ENCODE measurements around the gene FOXJ1. TPM values are rescaled to one million over a fixed set of nuclear protein-coding genes. Genes with fewer than 3 reads are reported as not detected.

FOXJ1 gene
- total and polyA plus RNA-seq, 2 of the 8 experiments (the other 6 are each of a cell fraction or from before 2014, with no cell fraction given): 4.7 to 5.4 TPM

GRCh38 chr17:76157759-76158158 lies 16.7 kb upstream of the FOXJ1 start:
- Histone ChIP-seq H2BK12ac (ENCODE audit: low read depth, low read length) (no peak overlapping the region), H3K23ac (ENCODE audit: insufficient read length) (no peak overlapping the region), H3K4ac (replicated peaks; ENCODE audit: insufficient read length, low read depth, low read length) (no peak overlapping the region), H4K20me1 (replicated peaks in 1 of 2; ENCODE audit: control insufficient read depth in 1 of 2, insufficient read depth in 2 of 2, low read length in 2 of 2) (no peaks in the 10 kb centered on the region), H2BK15ac (ENCODE audit: low read length) (no peak overlapping the region), H3K4me2 (ENCODE audit: insufficient read depth in 1 of 2, low read depth in 2 of 2, low read length in 2 of 2) (no peak overlapping the region), H3K18ac (ENCODE audit: extremely low read depth, low read length) (no peak overlapping the region), H3K4me1 (replicated peaks in 1 of 4; ENCODE audit: control insufficient read depth in 3 of 4, insufficient read depth in 4 of 4, low read length in 3 of 4) (peaks cover 0 to 13% (median 10%) of the 10 kb centered on the region in 4 experiments; a peak in 5 of 7 replicates), H2BK5ac (ENCODE audit: low read depth, low read length) (no peak overlapping the region), H2AK5ac (ENCODE audit: low read depth, low read length) (no peak overlapping the region), H2BK120ac (replicated peaks; ENCODE audit: low read depth, low read length) (no peak overlapping the region), H2AFZ (ENCODE audit: low read length) (no peak overlapping the region), H3K56ac (replicated peaks; ENCODE audit: insufficient read length, low read depth, low read length) (no peak overlapping the region), H3K79me2 (ENCODE audit: control insufficient read depth in 1 of 2, insufficient read depth in 2 of 2, low read length in 2 of 2) (no peaks in the 10 kb centered on the region), H3K4me3 (ENCODE audit: extremely low read depth in 1 of 4, insufficient read depth in 2 of 4, low read depth in 3 of 4, low read length in 4 of 4) (no peak overlapping the region), H3K27ac (ENCODE audit: low read depth, low read length) (no peak overlapping the region), H3K36me3 (ENCODE audit: control insufficient read depth in 2 of 4, insufficient read depth in 4 of 4, low read length in 3 of 4) (no peaks in the 10 kb centered on the region), H3K9ac (replicated peaks in 1 of 4; ENCODE audit: extremely low read depth in 1 of 4, low read depth in 3 of 4, low read length in 3 of 4) (no peak overlapping the region), H3K9me3 (ENCODE audit: insufficient read depth in 2 of 2, low read depth in 1 of 2, low read length in 1 of 2) (no peaks in the 10 kb centered on the region), H3K14ac (ENCODE audit: insufficient read length) (no peak overlapping the region), H3K79me1 (ENCODE audit: low read depth, low read length) (no peaks in the 10 kb centered on the region), H2BK20ac (ENCODE audit: low read length) (no peak overlapping the region), H4K8ac (ENCODE audit: extremely low read depth, insufficient read depth, low read length) (no peak overlapping the region), H3K27me3 (replicated peaks in 1 of 4; ENCODE audit: control insufficient read depth in 3 of 4, extremely low read depth in 1 of 4, insufficient read depth in 3 of 4, low read length in 3 of 4) (no peaks in the 10 kb centered on the region), H3K23me2 (ENCODE audit: low read depth, low read length) (no peaks in the 10 kb centered on the region), H4K91ac (replicated peaks; ENCODE audit: insufficient read length, low read length) (no peak overlapping the region), H4K5ac (ENCODE audit: insufficient read length, low read depth, low read length) (no peak overlapping the region)
- no peak for FAIRE-seq
- ChIA-PET POLR2A (ENCODE audit: partially characterized antibody) (interaction anchor here (0.9 to 1.2 kb wide), 2 partner anchors 85 to 109 kb away, joined by 3 read pairs; partner anchors contain the start of gene SRP68), CTCF (ENCODE audit: partially characterized antibody) (interaction anchor here (0.8 to 24.4 kb wide), 8 partner anchors 9 to 157 kb away, joined by 3 to 778 read pairs (median 4); partner anchors contain the start of genes CDK3, EXOC7 and FOXJ1)
- DNase-seq (ENCODE audit: low read depth in 1 of 2, low spot score in 2 of 2): no peak
- WGBS, 2 experiments (ENCODE audit: extremely low coverage in 1 of 2, insufficient coverage in 1 of 2, insufficient read length in 1 of 2, insufficient replicate concordance in 2 of 2, low coverage in 1 of 2, low lambda C conversion rate in 2 of 2, missing lambda C conversion rate in 1 of 2): 89% methylated on average over 5 of the region's 5 CpGs; no CpG with 5 or more reads in 1 of the 2 experiments
- TF ChIP-seq BRCA1 (IDR thresholded peaks at IDR 0.05; ENCODE audit: low read depth, low read length): no peak
- TF ChIP-seq CBX5 (IDR thresholded peaks at IDR 0.05; ENCODE audit: low read depth, low read length): no peak
- no peak for TF ChIP-seq SIN3A (conservative IDR thresholded peaks at IDR 0.05 in 1 of 2, IDR thresholded peaks at IDR 0.05 in 1 of 2; ENCODE audit: low read depth in 1 of 2, low read length in 2 of 2)
- TF ChIP-seq CHD2 (IDR thresholded peaks at IDR 0.05; ENCODE audit: low read length): no peak
- no peak for TF ChIP-seq EZH2 (IDR thresholded peaks at IDR 0.05; ENCODE audit: low read depth, low read length, severe bottlenecking)
- TF ChIP-seq SAP30 (IDR thresholded peaks at IDR 0.05; ENCODE audit: insufficient read depth, insufficient replicate concordance, low read length): no peak
- no peak for TF ChIP-seq RXRA (IDR thresholded peaks at IDR 0.05; ENCODE audit: insufficient read depth, low read depth, low read length)
- no peak for TF ChIP-seq NRF1 (IDR thresholded peaks at IDR 0.05; ENCODE audit: low read depth, low read length)
- no peak for TF ChIP-seq BCL11A (IDR thresholded peaks at IDR 0.05; ENCODE audit: low read depth in 2 of 2, low read length in 2 of 2)
- no peak for TF ChIP-seq EGR1 (IDR thresholded peaks at IDR 0.05; ENCODE audit: borderline replicate concordance, low read depth, low read length)
- TF ChIP-seq CHD1 (IDR thresholded peaks at IDR 0.05; ENCODE audit: low read depth, low read length): no peak
- TF ChIP-seq TAF7 (optimal IDR thresholded peaks at IDR 0.05; ENCODE audit: borderline replicate concordance, low read depth, low read length): no peak
- TF ChIP-seq TCF12 (IDR thresholded peaks at IDR 0.05; ENCODE audit: low read depth, low read length): no peak
- TF ChIP-seq CTBP2 (IDR thresholded peaks at IDR 0.05; ENCODE audit: borderline replicate concordance, insufficient read depth, insufficient read length, low read length): no peak

Data from H1 (cell line).